HG03280 (cell line): Measurements from ENCODE around the gene C20orf202.
"Not testable (repeated sequence)": the region's sequence is repeated elsewhere in the genome, so short reads cannot be mapped to it uniquely, and the experiment has no call there.

Experiments used
- ATAC-seq: cut with Tn5 transposase; IDR thresholded peaks from one replicate; pipeline ENCODE4 v1.9.1; 2021; ENCODE audit warnings: mild to moderate bottlenecking, moderate library complexity; ENCODE audit not compliant: unreplicated experiment

C20orf202 gene

DNA sequence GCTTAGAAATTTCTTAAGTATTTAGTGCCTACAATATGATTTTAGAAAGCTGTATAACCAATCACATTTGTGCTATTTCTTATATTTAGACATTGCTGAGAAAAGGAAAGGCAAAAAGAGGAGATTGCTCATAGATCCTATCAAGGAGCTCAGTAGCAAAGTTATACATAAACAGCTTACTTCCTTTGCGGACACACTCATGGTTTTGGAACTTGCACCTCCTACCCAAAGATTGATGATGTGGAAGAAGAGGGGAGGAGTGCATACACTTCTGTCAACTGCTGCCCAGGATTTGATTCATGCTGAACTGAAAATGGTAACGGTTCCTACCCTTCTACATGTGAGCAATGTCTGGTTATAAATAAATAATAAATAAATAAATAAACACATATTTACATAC lies 39.3 kb downstream of the C20orf202 start:
- no peak for ATAC-seq

DNA sequence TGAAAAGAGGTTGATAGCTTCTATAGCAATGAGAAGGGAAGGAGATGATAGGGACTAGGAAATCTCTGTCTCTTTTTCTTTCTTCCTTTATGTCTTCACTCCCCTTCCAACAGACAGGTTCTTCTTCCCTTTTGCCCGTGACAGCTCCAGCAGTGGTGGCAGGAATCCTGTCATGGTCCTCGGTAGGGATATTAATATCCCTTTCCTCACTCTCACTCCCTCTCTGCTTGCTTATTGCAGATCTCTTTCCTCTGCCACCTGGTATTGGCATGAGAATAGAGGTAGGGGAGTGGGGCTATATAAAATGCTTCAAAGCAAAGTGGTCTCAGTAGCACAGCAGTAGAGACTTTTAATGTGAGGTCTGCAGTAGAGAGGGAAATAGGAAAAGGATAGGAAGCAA lies 42.3 kb downstream of the C20orf202 start:
- ATAC-seq, result no peak

DNA sequence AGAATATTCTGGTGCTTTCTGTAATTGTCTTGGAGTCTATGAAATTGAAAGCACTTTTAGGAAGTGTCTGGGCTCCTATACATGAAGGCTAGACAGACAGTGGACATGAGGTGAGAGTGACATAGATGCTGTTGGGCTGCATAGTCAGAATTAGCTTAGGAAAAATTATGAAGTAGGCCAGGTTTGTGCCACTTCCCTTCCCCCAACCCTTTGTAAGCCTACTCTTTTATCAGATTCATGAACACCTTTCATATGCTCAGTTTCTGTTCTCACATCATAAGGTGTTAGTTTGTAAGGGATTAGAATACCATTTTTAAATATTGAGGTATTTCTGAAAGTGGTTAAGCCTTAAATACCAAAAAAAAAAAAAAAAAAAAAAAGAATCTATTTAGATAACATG lies 44.4 kb downstream of the C20orf202 start:
- ATAC-seq, result no peak

DNA sequence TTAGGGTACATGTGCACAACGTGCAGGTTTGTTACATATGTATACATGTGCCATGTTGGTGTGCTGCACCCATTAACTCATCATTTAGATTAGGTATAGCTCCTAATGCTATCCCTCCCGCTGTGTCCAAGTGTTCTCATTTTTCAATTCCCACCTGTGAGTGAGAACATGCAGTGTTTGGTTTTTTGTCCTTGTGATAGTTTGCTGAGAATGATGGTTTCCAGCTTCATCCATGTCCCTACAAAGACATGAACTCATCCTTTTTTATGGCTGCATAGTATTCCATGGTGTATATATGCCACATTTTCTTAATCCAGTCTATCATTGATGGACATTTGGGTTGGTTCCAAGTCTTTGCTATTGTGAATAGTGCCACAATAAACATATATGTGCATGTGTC lies 47.0 kb downstream of the C20orf202 start:
- not testable (repeated sequence) for ATAC-seq

DNA sequence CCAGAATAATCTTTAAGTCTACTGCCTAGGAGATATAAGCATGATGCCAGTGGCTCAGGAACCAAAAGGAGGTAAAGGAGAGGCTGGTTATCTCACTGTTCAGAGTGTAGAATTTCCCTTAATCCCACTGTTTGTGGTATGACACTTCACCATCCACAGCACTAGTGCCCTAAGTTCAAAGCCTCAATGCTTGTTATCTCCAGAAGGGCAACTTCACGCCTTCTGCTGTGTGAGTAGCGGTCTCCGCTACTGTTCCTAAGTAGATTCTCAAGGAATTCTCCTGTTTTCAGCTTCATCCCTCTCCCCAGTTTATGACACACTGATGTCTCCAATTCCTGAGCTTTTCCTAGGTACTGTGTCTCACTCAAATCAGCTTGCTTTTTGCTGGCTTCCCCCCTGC lies 49.2 kb downstream of the C20orf202 start:
- no peak for ATAC-seq

DNA sequence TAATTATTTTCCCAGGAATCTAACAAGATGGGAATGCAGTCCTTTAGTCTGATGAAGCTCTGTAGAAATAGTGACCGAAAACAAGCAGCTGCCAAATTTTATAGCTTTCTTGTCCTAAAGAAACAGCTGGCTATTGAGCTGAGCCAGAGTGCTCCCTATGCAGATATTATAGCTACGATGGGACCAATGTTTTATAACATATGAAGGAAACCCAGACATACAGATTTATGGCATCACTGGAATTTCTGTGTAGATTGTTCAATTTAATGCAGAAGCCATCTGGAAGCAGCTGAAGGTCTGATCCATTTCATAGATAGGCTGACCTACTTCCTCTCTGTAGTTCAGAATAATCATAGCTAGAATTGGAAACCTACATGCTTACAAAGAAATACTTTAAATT lies 51.0 kb downstream of the C20orf202 start:
- ATAC-seq, result no peak

DNA sequence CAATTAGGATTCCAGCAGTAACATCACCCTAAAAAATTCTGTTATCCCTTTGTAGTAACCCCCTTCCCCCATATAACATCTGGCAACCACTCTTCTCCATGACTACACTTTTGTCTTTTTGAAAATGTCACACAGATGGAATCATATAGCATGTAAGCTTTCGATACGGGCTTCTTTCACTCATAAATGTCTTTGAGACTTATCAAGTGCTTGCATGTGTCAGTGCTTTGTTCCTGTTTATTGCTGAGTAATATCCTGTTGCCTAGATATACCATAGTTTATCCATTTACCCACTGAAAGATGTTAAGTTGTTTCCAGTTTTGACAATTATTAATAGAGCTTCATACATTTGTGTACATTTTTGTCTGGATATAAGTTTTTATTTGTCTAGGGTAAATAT lies 52.4 kb downstream of the C20orf202 start:
- ATAC-seq, result no peak
